H1 (cell line): Measurements from ENCODE around the gene SIPA1L3. TPM values are rescaled to one million over a fixed set of nuclear protein-coding genes. Genes with fewer than 3 reads are reported as not detected.

Experiments used
- ASH2L ChIP-seq: fragments of 200-600, 300-600 bp; sonication (generic); IDR thresholded peaks from one replicate; pipeline ENCODE4 v1.7.1; 2017; ENCODE audit warnings: low read length
- CBX8 ChIP-seq: fragments of 300-800, 300-1000 bp; sonication (generic); IDR thresholded peaks from 2 replicates; pipeline ENCODE4 v1.7.1; 2016; ENCODE audit warnings: low read depth, low read length, borderline replicate concordance
- EZH2 ChIP-seq: fragments of 200-600 bp; sonication (generic); IDR thresholded peaks from 2 replicates; pipeline ENCODE4 v1.7.1; 2012; ENCODE audit warnings: low read depth, mild to moderate bottlenecking, moderate library complexity, low read length, inconsistent platforms; ENCODE audit not compliant: severe bottlenecking
- HDAC6 ChIP-seq: IDR thresholded peaks from one replicate; pipeline ENCODE4 v1.7.1; 2012; ENCODE audit warnings: low read depth, mild to moderate bottlenecking, inconsistent platforms, low read length, moderate library complexity
- SP4 ChIP-seq: IDR thresholded peaks from 2 replicates; pipeline ENCODE4 v1.6.1; 2012; ENCODE audit warnings: low read length, inconsistent platforms
- SRF ChIP-seq: IDR thresholded peaks from 2 replicates; pipeline ENCODE4 v1.6.1; 2011; ENCODE audit warnings: mild to moderate bottlenecking, low read depth, low read length, moderate library complexity
- polyA plus RNA-seq, 7 experiments: library from polyadenylated mRNA; depleted of rRNA in 3 of 7; stranded (reverse) in 5 of 7; unstranded in 2 of 7; fragments of >200 nt in 5 of 7; fragments of 200-250 nt in 2 of 7; gene quantifications; 1 replicate in 5 of 7; 2 replicates in 1 of 7; 4 replicates in 1 of 7; pipeline versions ENCODE4 v1.2.1 to v1.2.3, GENCODE V29; 2011 to 2013; ENCODE audit warnings: missing spikeins in 2 of 7, mixed read lengths in 2 of 7
- total RNA-seq: library from RNA; stranded (reverse); fragmentation: NEBNext Ultra II Directional; extraction: Animal tissue kit (Norgen Biotek cat#: 25700); gene quantifications from 2 replicates; pipeline ENCODE4 v1.2.1, GENCODE V29; 2021

The SIPA1L3 gene
- total and polyA plus RNA-seq, 2 of the 8 experiments (the other 6 are each of a cell fraction or from before 2014, with no cell fraction given), result 15.0 to 54.9 TPM

DNA sequence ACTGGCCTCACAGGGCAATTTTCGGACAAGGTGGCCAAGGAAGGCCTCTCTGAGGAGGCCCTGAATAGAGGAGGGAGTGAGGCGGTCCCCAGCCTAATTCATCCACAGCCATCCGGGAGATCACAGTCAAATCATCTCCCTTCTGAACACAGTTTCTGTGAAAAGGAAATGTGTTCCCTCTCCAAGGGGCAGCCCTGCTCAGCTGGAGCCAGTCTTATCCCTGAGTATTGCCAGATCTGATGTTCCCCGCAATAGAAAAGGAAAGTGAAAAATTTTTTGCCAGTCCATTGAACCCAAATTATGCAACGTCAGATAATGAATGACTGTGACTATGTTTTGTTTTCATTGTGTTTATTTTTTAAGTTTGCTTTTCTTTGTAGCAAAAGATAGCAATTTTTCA, 125.9 kb downstream of the SIPA1L3 start (continued):
- TF ChIP-seq CBX8 (no peak), HDAC6 (no peak), SP4 (no peak), EZH2 (no peak), ASH2L (no peak), SRF (no peak)
